ENCODE results near the gene AFF1.
"Not testable (repeated sequence)": the region's sequence is repeated elsewhere in the genome, so short reads cannot be mapped to it uniquely, and the experiment has no call there.

DNA sequence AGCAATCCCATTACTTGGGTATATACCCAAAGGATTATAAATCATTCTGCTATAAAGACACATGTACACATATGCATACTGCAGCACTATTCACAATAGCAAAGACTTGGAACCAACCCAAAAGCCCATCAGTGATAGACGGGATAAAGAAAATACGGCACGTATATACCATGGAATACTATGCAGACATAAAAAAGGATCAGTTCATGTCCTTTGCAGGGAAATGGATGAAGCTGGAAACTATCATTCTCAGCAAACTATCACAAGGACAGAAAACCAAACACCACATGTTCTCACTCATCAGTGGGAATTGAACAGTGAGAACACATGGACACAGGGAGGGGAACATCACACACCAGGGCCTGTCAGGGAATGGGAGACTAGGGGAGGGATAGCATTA is 54.8 kb downstream of the AFF1 start:
- TF ChIP-seq CTCF, POLR2A (IDR thresholded peaks at IDR 0.05): not testable (repeated sequence)

Measured in thyroid gland (tissue), 4 donors.